Fibroblast of mammary gland (primary cell): ENCODE results near the gene TMEM208.

Experiments used
- DNase-seq: peaks from one replicate; pipeline ENCODE4 v3.0.0-alpha.2; 2010; ENCODE audit warnings: low read depth
- H3K4me3 ChIP-seq: 2 replicates; pipeline ENCODE4 v1.5.1; 2011; ENCODE audit warnings: low read depth, mild to moderate bottlenecking, low read length, moderate library complexity; ENCODE audit not compliant: control insufficient read depth
- CTCF ChIP-seq: conservative IDR thresholded peaks from 2 replicates; pipeline ENCODE4 v1.5.1; 2011; ENCODE audit warnings: low read depth, low read length, inconsistent platforms; ENCODE audit not compliant: control insufficient read depth, insufficient read depth

Gene TMEM208

GRCh38 chr16:67246756-67247191 lies 19.8 kb downstream of the TMEM208 start:
- TF ChIP-seq CTCF = no peak
- peak overlapping the region; percentile 89 for H3K4me3 ChIP-seq
- DNase-seq = no peak

- peak; percentile 93 for DNase-seq
- no peak for TF ChIP-seq CTCF
- H3K4me3 ChIP-seq = peak within 1 kb of the TSS; percentile 89
These were observed 20.5 kb downstream of the TMEM208 start, which contains the start of gene FHOD1 for GRCh38 chr16:67247192-67248072. Gene FHOD1 (minus strand): TSS chr16:67247481. CDS start chr16:67247410, 71 bp downstream.

- TF ChIP-seq CTCF = no peak
- peak overlapping the region; percentile 55 for H3K4me3 ChIP-seq
- DNase-seq = no peak
These were observed 21.1 kb downstream of the TMEM208 start for GRCh38 chr16:67248073-67248400.

GRCh38 chr16:67248401-67249177 lies 21.7 kb downstream of the TMEM208 start, which contains the start of gene SLC9A5:
Gene SLC9A5 (plus strand): TSS chr16:67248979. CDS start chr16:67249015, 36 bp downstream.
- TF ChIP-seq CTCF = no peak
- DNase-seq = no peak
- peak within 1 kb of the TSS; percentile 55 for H3K4me3 ChIP-seq

- no peak for DNase-seq
- no peak for TF ChIP-seq CTCF
- H3K4me3 ChIP-seq = peak overlapping the region; percentile 55
These were observed 22.5 kb downstream of the TMEM208 start for GRCh38 chr16:67249178-67250044.

GRCh38 chr16:67250045-67250327 lies 23.1 kb downstream of the TMEM208 start:
- no peak overlapping the region for H3K4me3 ChIP-seq
- no peak for DNase-seq
- TF ChIP-seq CTCF = no peak
